HL-60 (cell line): ENCODE measurements around the gene CCDC187.

Experiments
- DNase-seq, 2 experiments: peaks; one replicate each; pipeline ENCODE4 v3.0.0-alpha.2; 2010 to 2020; ENCODE audit warnings: low read depth in 1 of 2, low spot score in 1 of 2
- H3K27ac ChIP-seq: fragments of 250-450 bp; sonication (Bioruptor Pico); replicated peaks from 2 replicates; pipeline ENCODE4 v1.5.1; 2020; ENCODE audit warnings: mild to moderate bottlenecking, moderate library complexity
- H3K27me3 ChIP-seq: fragments of 250-450 bp; sonication (Bioruptor Pico); 2 replicates; pipeline ENCODE4 v1.5.1; 2021; ENCODE audit warnings: mild to moderate bottlenecking, moderate library complexity; ENCODE audit not compliant: insufficient read depth, poor library complexity, severe bottlenecking
- H3K4me3 ChIP-seq: replicated peaks from 2 replicates; pipeline ENCODE4 v1.5.1; 2011; ENCODE audit warnings: mild to moderate bottlenecking, control low read depth, low read length; ENCODE audit not compliant: insufficient read depth
- GABPA ChIP-seq: IDR thresholded peaks from 2 replicates; pipeline ENCODE4 v1.6.1; 2012; ENCODE audit warnings: low read depth
- POLR2AphosphoS5 ChIP-seq: IDR thresholded peaks from 2 replicates; pipeline ENCODE4 v1.6.1; 2012; ENCODE audit warnings: low read depth
- SPI1 ChIP-seq: IDR thresholded peaks from 2 replicates; pipeline ENCODE4 v1.6.1; 2012; ENCODE audit warnings: low read depth, mild to moderate bottlenecking, borderline replicate concordance
- TF ChIP-seq, protein P1 (sequence below): IDR thresholded peaks from one replicate; pipeline ENCODE4 v1.5.1; 2011; ENCODE audit warnings: low read length, control low read depth, inconsistent platforms; ENCODE audit not compliant: insufficient read depth
- TF ChIP-seq, protein P2 (sequence below): IDR thresholded peaks from 2 replicates; pipeline ENCODE4 v1.6.1; 2012; ENCODE audit warnings: low read depth; ENCODE audit not compliant: insufficient replicate concordance

CCDC187 gene

DNA sequence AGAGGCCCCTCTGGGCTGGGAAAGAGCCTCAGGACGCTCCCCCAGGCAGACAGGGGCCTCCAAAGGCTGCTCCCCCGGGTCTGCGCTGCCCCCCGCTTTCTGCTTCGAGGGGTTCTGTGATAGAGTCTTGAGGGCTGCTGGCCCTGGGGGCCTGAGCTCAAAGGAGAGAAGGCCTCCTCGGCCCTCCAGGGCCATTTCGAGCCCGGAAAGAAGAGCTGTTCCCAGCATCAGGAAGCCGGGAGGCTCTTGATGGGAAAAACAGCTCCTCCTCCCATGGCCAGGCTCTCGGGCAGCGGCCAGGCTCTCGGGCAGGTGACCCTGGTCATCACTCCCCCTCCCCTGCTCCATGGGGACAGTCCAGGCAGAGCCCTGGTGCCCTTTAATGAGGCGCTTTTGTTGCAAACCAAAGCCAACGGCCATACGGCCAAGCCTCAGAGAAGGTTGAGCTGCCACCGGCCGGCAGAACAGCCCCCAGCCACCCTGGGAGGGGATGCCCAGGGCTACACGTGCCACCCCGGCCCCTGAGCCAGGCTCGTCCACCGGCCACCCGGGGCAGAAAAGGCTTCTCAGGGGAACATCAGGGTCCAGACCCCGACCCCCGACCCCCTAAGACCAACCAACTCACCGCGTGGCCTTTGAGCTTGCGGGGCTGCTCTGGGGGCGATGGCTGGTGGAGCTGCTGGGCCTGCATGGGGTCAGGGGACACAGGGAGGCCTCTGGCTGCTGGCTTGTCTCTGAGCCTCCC, 42.0 kb downstream of the CCDC187 start:
- no peaks in the 10 kb centered on the region for H3K27me3 ChIP-seq
- DNase-seq, result no peak
- no peak overlapping the region for H3K27ac ChIP-seq
- no peak for TF ChIP-seq GABPA
- TF ChIP-seq, protein P1, sequence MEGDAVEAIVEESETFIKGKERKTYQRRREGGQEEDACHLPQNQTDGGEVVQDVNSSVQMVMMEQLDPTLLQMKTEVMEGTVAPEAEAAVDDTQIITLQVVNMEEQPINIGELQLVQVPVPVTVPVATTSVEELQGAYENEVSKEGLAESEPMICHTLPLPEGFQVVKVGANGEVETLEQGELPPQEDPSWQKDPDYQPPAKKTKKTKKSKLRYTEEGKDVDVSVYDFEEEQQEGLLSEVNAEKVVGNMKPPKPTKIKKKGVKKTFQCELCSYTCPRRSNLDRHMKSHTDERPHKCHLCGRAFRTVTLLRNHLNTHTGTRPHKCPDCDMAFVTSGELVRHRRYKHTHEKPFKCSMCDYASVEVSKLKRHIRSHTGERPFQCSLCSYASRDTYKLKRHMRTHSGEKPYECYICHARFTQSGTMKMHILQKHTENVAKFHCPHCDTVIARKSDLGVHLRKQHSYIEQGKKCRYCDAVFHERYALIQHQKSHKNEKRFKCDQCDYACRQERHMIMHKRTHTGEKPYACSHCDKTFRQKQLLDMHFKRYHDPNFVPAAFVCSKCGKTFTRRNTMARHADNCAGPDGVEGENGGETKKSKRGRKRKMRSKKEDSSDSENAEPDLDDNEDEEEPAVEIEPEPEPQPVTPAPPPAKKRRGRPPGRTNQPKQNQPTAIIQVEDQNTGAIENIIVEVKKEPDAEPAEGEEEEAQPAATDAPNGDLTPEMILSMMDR, result no peak
- H3K4me3 ChIP-seq, result no peak overlapping the region

DNA sequence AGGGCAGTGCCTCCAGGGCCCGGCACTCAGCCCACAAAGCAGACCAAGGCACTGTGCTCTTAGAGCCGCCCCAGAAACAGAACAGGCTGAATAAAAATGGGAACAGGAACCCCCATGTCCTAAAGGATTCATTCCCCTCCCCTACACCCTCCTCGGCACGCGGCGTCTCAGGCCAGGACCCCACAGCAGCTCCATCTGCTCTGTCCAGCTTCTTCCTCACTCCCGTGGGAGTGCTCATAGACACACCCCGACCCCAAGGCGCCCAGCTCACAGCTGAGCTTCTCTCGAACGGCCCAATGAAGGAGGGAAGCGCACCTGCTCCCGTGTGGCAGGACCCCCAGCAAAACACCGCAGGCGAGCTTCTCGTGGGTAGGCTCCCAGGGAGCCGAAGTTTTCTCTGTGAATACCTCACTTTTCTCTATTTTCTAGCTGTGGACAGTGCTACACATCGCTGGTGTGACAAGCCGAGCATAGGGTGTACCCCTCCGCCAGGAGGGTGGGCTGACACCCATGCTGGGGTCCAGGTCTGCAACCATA, 42.9 kb downstream of the CCDC187 start:
- no peak overlapping the region for H3K27ac ChIP-seq
- TF ChIP-seq, protein P1, result no peak
- no peak for TF ChIP-seq GABPA
- TF ChIP-seq, protein P2, sequence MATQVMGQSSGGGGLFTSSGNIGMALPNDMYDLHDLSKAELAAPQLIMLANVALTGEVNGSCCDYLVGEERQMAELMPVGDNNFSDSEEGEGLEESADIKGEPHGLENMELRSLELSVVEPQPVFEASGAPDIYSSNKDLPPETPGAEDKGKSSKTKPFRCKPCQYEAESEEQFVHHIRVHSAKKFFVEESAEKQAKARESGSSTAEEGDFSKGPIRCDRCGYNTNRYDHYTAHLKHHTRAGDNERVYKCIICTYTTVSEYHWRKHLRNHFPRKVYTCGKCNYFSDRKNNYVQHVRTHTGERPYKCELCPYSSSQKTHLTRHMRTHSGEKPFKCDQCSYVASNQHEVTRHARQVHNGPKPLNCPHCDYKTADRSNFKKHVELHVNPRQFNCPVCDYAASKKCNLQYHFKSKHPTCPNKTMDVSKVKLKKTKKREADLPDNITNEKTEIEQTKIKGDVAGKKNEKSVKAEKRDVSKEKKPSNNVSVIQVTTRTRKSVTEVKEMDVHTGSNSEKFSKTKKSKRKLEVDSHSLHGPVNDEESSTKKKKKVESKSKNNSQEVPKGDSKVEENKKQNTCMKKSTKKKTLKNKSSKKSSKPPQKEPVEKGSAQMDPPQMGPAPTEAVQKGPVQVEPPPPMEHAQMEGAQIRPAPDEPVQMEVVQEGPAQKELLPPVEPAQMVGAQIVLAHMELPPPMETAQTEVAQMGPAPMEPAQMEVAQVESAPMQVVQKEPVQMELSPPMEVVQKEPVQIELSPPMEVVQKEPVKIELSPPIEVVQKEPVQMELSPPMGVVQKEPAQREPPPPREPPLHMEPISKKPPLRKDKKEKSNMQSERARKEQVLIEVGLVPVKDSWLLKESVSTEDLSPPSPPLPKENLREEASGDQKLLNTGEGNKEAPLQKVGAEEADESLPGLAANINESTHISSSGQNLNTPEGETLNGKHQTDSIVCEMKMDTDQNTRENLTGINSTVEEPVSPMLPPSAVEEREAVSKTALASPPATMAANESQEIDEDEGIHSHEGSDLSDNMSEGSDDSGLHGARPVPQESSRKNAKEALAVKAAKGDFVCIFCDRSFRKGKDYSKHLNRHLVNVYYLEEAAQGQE, result no peak
- H3K4me3 ChIP-seq, result no peak overlapping the region
- no peak for DNase-seq
- no peaks in the 10 kb centered on the region for H3K27me3 ChIP-seq

DNA sequence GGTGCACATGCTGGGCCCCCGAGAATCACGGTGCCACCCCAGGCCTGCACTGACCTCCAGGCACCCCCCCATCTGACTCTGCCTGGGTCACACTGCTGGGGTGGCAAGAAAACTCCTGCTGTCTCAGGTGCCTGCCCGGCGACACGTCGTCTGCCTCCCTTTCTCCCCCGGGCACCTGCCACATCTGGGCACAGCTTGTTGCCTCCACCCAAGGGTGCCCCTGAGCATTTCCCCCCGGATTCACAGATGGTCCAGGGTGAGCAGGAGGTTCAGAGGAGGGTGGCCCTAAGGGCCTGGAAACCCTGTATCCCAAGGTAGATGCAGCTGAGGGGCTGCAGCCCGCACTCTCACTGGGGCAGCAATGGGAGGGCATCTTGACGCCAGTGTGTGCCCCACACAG, 43.4 kb downstream of the CCDC187 start:
- Histone ChIP-seq H3K4me3 (no peak overlapping the region), H3K27ac (no peak overlapping the region), H3K27me3 (no peaks in the 10 kb centered on the region)
- no peak for TF ChIP-seq GABPA
- TF ChIP-seq, protein P1, result no peak
- no peak for TF ChIP-seq SPI1
- TF ChIP-seq POLR2AphosphoS5, result no peak
- TF ChIP-seq, protein P2, result no peak
- DNase-seq, result no peak

DNA sequence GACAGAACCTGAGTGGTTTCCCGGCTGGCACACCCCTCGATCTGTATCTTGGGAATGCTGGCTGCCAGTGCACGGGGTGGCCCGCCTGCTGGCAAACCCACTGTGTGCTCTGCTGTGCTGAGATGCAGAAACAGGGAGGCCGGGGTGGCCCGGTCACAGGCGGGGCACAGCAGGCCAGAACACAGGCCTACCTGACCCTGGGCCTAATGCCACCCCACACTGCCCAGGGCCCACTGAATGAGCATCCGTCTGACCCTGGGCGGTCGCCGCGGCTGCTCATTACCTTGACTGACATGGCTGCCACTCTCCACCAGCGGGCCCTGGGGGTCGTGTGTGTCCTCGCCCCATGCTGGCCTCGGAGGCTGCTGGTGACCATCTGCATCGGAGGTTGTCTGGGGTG, 44.1 kb downstream of the CCDC187 start:
- Histone ChIP-seq H3K4me3 (no peak overlapping the region), H3K27ac (no peak overlapping the region), H3K27me3 (peaks cover under 1% of the 10 kb centered on the region)
- TF ChIP-seq POLR2AphosphoS5, result no peak
- TF ChIP-seq, protein P2, result no peak
- no peak for DNase-seq
